T-helper 2 cell (primary cell): Measurements from ENCODE around the gene GAGE13.
"Not testable (repeated sequence)": the region's sequence is repeated elsewhere in the genome, so short reads cannot be mapped to it uniquely, and the experiment has no call there.

Experiments
- DNase-seq, 5 experiments: peaks; one replicate each; pipeline versions ENCODE4 v3.0.0 to v3.0.0-alpha.2; 2012 to 2022
- total RNA-seq, 2 donors: gene quantifications; one replicate each; lab custom pipeline; 2026; lab: John Stamatoyannopoulos, UW

The GAGE13 gene
- total RNA-seq, result 0 reads per million in 2 donors

DNA sequence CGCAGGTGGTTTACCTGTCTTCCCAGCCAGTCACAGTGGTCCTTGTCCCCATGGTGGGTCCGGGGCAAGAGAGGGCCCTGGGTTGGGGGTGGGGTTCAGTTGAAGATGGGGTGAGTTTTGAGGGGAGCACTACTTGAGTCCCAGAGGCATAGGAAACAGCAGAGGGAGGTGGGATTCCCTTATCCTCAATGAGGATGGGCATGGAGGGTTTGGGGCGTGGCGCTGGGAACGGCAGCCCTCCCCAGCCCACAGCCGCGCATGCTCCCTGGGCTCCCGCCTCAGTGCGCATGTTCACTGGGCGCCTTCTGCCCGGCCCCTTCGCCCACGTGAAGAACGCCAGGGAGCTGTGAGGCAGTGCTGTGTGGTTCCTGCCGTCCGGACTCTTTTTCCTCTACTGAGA, at the start of gene GAGE13:
Gene GAGE13 (plus strand): TSS at position 301 of the 400 bp plus-strand sequence. CDS start 1,156 bp downstream, outside the sequence.
- DNase-seq, result not testable (repeated sequence)

GRCh38 chrX:49282647-49283011, 48.8 kb upstream of the GAGE13 start:
- DNase-seq, result no peak

GRCh38 chrX:49284212-49284611, 47.2 kb upstream of the GAGE13 start:
- no peak for DNase-seq

DNA sequence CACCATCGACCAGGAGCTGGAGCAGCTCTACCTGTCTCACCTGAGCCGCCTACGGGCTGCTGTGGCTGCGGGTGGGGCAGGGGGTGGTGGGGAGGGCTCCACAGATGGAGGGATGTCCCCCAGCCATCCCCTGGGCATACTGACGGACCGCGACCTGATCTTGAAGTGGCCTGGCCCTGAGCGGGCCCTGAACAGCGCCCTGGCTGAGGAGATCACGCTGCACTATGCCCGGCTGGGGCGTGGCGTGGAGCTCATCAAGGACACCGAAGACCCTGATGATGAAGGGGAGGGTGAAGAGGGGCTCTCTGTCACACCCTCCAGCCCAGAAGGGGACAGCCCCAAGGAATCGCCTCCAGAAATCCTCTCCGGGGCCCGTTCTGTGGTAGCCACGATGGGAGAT, 45.2 kb upstream of the GAGE13 start:
- DNase-seq, result no peak

- DNase-seq, result no peak
Measured at GRCh38 chrX:49286581-49286980, 44.8 kb upstream of the GAGE13 start.

DNA sequence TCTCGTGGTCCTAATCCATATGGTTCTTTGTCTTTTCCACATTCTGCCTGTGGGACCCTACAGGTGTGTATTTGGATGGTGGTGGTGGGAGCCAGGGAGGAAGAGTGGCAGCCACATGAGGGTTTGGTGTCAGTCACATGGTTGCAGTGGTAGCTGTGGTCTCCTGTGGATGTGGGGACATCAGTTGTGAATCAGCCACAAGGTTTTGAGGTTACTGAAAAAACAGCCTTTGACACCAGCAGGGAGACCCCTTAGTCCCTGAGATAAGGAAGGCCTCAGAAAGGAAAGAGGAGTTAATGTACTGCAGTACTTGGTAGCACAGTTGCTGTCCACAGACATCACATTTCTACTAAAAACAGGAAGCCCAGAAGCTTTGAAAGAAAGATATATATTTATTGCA, 43.7 kb upstream of the GAGE13 start:
- DNase-seq, result peak in 1 of 5 experiments; percentile 75

GRCh38 chrX:49290215-49290614, 41.2 kb upstream of the GAGE13 start:
- DNase-seq, result no peak

GRCh38 chrX:49291615-49292337, 39.6 kb upstream of the GAGE13 start:
- DNase-seq, result peak; percentile 26 to 67 (median 49)

DNA sequence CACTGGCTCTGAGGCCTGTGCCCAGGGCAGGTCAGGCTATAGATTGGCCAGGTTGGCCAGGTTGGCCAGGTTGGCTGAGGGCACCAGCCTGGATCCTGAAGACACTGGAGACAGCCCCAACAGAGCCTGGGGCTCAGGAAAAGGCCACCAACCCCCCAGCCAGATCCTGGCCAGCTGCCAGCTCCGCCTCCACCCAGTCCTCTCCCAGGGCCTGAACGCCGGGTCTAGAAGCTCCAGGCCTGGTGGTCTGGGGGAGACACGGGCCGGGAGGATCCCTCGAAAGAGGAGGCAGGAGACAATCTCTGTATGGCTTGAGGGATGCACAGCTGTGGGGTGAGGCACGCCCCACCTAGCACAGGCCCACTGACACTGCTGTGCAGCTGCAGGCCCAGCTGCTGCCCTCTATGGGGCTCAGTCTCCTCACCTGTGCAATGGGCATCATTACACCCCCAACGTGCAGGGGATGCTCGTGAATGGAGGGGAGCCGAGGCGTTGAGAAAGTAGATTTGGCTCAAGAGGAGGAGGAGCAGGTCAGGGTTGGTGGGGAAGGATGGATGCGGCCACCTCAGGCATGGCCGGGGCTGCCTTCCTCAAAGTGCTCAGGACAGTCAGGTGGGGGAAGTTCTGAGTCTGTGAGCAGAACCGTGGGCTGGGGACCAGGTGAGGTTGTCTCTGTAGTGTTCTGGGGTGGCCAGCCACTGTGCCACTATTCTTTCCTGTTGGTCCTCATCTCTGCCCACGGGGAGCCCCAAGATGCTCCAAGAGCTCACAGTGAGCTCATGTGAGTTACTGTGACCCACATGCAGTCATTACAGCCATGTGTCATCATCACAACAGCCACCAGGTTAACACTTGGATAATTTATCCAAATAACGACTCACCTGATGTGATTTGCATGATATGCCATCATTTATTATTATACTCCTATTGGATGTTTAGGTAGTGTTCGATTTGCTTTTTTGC, 38.7 kb upstream of the GAGE13 start:
- DNase-seq, result no peak

GRCh38 chrX:49299293-49299692, 32.1 kb upstream of the GAGE13 start:
- not testable (repeated sequence) for DNase-seq

DNA sequence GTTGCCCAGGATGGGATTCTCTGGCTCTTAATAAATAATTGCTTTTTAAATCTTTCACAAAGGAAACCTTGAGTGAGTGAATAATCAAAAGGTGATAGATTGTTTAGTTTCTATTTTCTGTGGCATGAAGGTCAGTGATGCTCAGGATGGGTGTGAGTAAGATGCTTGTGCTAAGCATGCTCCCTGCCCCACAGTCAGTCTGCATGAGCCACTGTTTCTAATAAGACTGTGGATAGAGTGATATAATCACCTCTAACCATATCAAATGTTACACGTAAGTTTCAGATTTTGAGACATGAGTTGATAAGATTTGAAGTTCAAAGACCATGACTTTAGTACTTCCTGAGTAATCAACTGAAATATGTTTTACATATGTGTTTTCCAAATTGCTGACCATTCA, 30.7 kb upstream of the GAGE13 start:
- DNase-seq, result no peak

DNA sequence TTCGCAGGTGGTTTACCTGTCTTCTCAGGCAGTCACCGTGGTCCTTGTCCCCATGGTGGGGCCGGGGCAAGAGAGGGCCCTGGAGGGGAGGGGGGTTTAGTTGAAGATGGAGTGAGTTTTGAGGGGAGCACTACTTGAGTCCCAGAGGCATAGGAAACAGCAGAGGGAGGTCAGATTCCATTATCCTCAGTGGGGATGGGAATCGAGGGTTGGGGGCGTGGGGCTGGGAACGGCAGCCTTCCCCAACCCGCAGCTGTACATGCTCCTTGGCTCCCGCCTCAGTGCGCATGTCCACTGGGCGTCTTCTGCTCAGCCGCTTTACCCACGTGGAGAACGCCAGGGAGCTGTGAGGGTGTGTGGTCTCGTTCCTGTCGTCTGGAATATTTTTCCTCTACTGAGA, 28.0 kb upstream of the GAGE13 start, which contains the start of gene GAGE10:
Gene GAGE10 (plus strand): TSS at position 301 of the 400 bp plus-strand sequence. CDS start 1,214 bp downstream, outside the sequence.
- no peak for DNase-seq

- not testable (repeated sequence) for DNase-seq
Measured at GRCh38 chrX:49307775-49308174, 23.6 kb upstream of the GAGE13 start.

DNA sequence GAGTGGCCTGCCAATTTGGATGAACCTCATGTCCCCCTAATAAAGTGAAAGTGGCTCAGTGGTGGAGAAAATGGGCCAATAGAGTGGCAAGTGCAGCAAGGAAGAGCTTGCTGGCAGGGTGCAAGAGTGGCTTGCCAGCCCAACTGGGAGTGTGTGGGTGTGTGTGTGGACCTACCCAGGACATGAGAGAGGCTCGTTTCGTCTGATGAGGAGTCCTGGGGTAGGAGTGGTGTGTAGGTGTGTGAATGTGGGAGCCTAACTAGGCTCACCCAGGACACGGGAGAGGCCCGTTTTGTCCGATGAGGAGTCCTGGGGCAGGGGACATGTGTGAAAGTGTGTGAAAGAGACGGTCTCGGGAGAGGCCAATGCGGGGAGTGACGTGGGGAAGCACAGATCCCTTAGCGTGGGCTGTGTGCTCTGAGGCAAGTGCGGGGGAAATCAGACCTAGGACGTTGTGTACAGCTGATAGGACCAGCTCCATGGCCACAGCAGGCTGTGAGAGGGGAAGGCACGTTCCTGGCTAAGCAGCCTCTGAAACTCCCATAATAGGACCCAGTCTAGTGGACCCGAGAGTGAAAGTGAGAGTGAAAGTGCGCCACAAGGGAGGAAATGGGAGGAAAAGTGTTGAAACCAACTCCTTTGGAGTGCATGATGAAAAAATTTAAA, 22.6 kb upstream of the GAGE13 start:
- DNase-seq, result peak in 2 of 5 experiments; percentile 16 to 32

- peak in 2 of 5 experiments; percentile 17 to 41 for DNase-seq
Measured at GRCh38 chrX:49309401-49309981, 21.9 kb upstream of the GAGE13 start.

- no peak for DNase-seq
Measured at GRCh38 chrX:49310371-49310770, 21.0 kb upstream of the GAGE13 start.

- DNase-seq, result no peak
Measured at GRCh38 chrX:49312176-49312575, 19.2 kb upstream of the GAGE13 start.

DNA sequence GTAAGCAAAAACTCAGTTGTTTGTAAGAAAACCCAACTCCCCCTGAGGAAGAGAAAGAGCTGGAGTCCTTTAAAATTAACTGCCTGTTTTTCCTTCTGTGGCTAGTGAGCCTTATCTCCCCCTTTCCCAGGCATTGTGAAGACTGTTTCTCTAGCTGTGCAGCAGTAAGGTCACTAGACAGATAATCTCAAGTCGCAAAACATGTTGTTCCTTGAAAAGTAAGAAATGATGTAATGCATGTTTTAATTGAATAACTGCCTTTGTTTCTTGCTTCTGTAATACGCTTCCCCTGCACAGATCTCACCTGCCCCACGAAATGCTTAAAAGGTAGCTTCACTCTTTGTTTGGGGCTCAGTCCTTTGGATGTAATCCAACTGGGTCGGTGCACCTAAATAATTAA, 15.3 kb upstream of the GAGE13 start:
- no peak for DNase-seq

GRCh38 chrX:49321737-49322136, 9.6 kb upstream of the GAGE13 start, which contains the start of gene GAGE12J:
GAGE12J (plus strand) TSS chrX:49322037; CDS start chrX:49323194, 1,157 bp downstream.
- DNase-seq, result not testable (repeated sequence)

DNA sequence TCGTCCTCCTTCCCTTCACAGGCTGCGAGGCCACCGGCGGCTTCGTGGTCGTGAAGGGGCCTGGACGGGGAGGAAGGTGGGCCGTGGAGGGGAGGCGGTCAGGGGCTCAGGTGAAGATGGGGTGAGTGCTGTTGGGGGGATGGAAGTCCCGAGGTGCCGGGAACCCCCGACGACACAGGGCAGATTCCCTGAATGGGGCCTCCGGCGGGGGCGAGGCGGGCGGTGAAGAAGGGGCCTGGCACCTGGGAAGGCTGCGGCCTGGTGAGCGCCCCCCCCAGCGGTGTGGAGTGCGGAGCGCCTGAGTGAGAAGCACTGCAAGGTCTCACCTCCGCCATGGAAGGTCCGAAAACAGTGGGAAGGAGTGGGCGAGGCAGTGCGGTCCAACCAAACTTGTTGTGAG, 9.1 kb upstream of the GAGE13 start:
- DNase-seq, result not testable (repeated sequence)

- DNase-seq, result not testable (repeated sequence)
Measured at GRCh38 chrX:49323735-49324134, 7.6 kb upstream of the GAGE13 start.

- DNase-seq, result not testable (repeated sequence)
Measured at GRCh38 chrX:49330421-49330820, 961 bp upstream of the GAGE13 start.
